HG03103 (cell line): ENCODE measurements around the gene TFDP1.

Source experiments
- ATAC-seq: cut with Tn5 transposase; IDR thresholded peaks from one replicate; pipeline ENCODE4 v1.9.1; 2021; ENCODE audit warnings: low read depth; ENCODE audit not compliant: unreplicated experiment

The TFDP1 gene

GRCh38 chr13:113628291-113629270, 44.0 kb downstream of the TFDP1 start:
- ATAC-seq: no peak

- no peak for ATAC-seq
Observed at GRCh38 chr13:113629866-113630265, 45.3 kb downstream of the TFDP1 start.

- ATAC-seq: no peak
Observed at GRCh38 chr13:113630296-113630695, 45.7 kb downstream of the TFDP1 start.

- no peak for ATAC-seq
Observed at GRCh38 chr13:113630804-113631203, 46.3 kb downstream of the TFDP1 start.

- ATAC-seq: no peak
Observed at GRCh38 chr13:113631341-113632095, 47.0 kb downstream of the TFDP1 start.

GRCh38 chr13:113632706-113633484, 48.3 kb downstream of the TFDP1 start:
- ATAC-seq: no peak

GRCh38 chr13:113633485-113633873, 48.9 kb downstream of the TFDP1 start:
- ATAC-seq: no peak

GRCh38 chr13:113634279-113635047, 49.9 kb downstream of the TFDP1 start:
- ATAC-seq: no peak

GRCh38 chr13:113635048-113635420, 50.5 kb downstream of the TFDP1 start:
- ATAC-seq: no peak

- ATAC-seq: no peak
Observed at GRCh38 chr13:113635709-113636108, 51.2 kb downstream of the TFDP1 start.

GRCh38 chr13:113636266-113636963, 51.9 kb downstream of the TFDP1 start:
- no peak for ATAC-seq

GRCh38 chr13:113637262-113638160, 53.0 kb downstream of the TFDP1 start:
- ATAC-seq: no peak

- no peak for ATAC-seq
Observed at GRCh38 chr13:113638173-113638746, 53.7 kb downstream of the TFDP1 start.

- no peak for ATAC-seq
Observed at GRCh38 chr13:113638806-113639205, 54.3 kb downstream of the TFDP1 start.

- no peak for ATAC-seq
Observed at GRCh38 chr13:113639616-113640262, 55.2 kb downstream of the TFDP1 start.

GRCh38 chr13:113641426-113641825, 56.9 kb downstream of the TFDP1 start:
- ATAC-seq: no peak

GRCh38 chr13:113642563-113642962, 58.0 kb downstream of the TFDP1 start:
- ATAC-seq: no peak

GRCh38 chr13:113643593-113643992, 59.0 kb downstream of the TFDP1 start:
- no peak for ATAC-seq
